Testis (tissue), 2 donors: Measurements from ENCODE around the gene NKAIN2.

Source experiments
- CTCF ChIP-seq, 3 experiments: fragments of 450-650 bp in 2 of 3; fragments of 200-600 bp in 1 of 3; sonication (generic) in 1 of 3; IDR thresholded peaks; one replicate each; pipeline ENCODE4 v1.5.1; 2016 to 2019; ENCODE audit warnings: antibody characterized with exemption in 3 of 3, mild to moderate bottlenecking in 2 of 3, moderate library complexity in 1 of 3
- POLR2A ChIP-seq: fragments of 450-650 bp; IDR thresholded peaks from one replicate; pipeline ENCODE4 v1.6.1; 2017; ENCODE audit warnings: antibody characterized with exemption, mild to moderate bottlenecking, moderate library complexity

GRCh38 chr6:123869334-123869733 is 65.7 kb downstream of the NKAIN2 start:
- TF ChIP-seq CTCF (IDR thresholded peaks at IDR 0.05) (no peak), POLR2A (no peak)
